PC-9 (cell line): ENCODE results near the gene POLR3F. TPM values are rescaled to one million over a fixed set of nuclear protein-coding genes. Genes with fewer than 3 reads are reported as not detected.
"Not testable (repeated sequence)": the region's sequence is repeated elsewhere in the genome, so short reads cannot be mapped to it uniquely, and the experiment has no call there.

ENCODE experiments used
- BruUV-seq: library from RNA; stranded (reverse); fragments of 400-500 nt; replicated peaks from 2 replicates; lab custom pipeline; 2021; lab: Mats Ljungman, UMichigan
- CTCF ChIA-PET: fragments of 300-600 bp; sonication (Branson Sonifier 250); formaldehyde crosslinking; loops from one replicate; lab custom pipeline; 2022; ENCODE audit warnings: antibody characterized with exemption; lab: Charles Lee
- POLR2A ChIA-PET: fragments of 300-600 bp; sonication (Branson Sonifier 250); formaldehyde crosslinking; loops from one replicate; lab custom pipeline; 2022; ENCODE audit warnings: antibody characterized with exemption; ENCODE audit not compliant: unreplicated experiment; lab: Charles Lee
- DNase-seq, 2 experiments: peaks; one replicate each; pipeline versions ENCODE4 v3.0.0 to v3.0.0-alpha.2; 2015 to 2022; ENCODE audit warnings: mixed read lengths in 1 of 2
- H2AFZ ChIP-seq: fragments of 200-600 bp; sonication (generic); 2 replicates; pipeline ENCODE4 v1.8.1; 2017; ENCODE audit warnings: antibody characterized with exemption
- H3F3A ChIP-seq: fragments of 200-600 bp; sonication (generic); 2 replicates; pipeline ENCODE4 v1.8.1; 2017; ENCODE audit warnings: antibody characterized with exemption, mild to moderate bottlenecking, low read depth; ENCODE audit not compliant: insufficient read depth
- H3K27ac ChIP-seq: fragments of 200-600 bp; sonication (generic); 2 replicates; pipeline ENCODE4 v1.6.1; 2016; ENCODE audit warnings: mixed run types
- H3K27me3 ChIP-seq: fragments of 200-600 bp; sonication (generic); 2 replicates; pipeline ENCODE4 v1.6.1; 2016; ENCODE audit warnings: low read depth, mixed run types; ENCODE audit not compliant: insufficient read depth
- H3K36me3 ChIP-seq: fragments of 200-600 bp; sonication (generic); 2 replicates; pipeline ENCODE4 v1.6.1; 2016; ENCODE audit warnings: low read depth, mixed run types
- H3K4me1 ChIP-seq: fragments of 200-600 bp; sonication (generic); replicated peaks from 2 replicates; pipeline ENCODE4 v1.6.1; 2016; ENCODE audit warnings: mixed run types; ENCODE audit not compliant: insufficient read depth
- H3K4me2 ChIP-seq: fragments of 200-600 bp; sonication (generic); 2 replicates; pipeline ENCODE4 v1.6.1; 2017; ENCODE audit warnings: mixed run types
- H3K4me3 ChIP-seq: fragments of 200-600 bp; sonication (generic); 2 replicates; pipeline ENCODE4 v1.6.1; 2016; ENCODE audit warnings: mixed run types
- H3K79me2 ChIP-seq: fragments of 200-600 bp; sonication (generic); 2 replicates; pipeline ENCODE4 v1.6.1; 2017; ENCODE audit warnings: low read depth, mixed run types
- H3K9me2 ChIP-seq: fragments of 200-600 bp; sonication (generic); 2 replicates; pipeline ENCODE4 v1.8.1; 2017; ENCODE audit warnings: mild to moderate bottlenecking; ENCODE audit not compliant: insufficient read depth
- H3K9me3 ChIP-seq: fragments of 200-600 bp; sonication (generic); 2 replicates; pipeline ENCODE4 v1.8.1; 2016; ENCODE audit warnings: low read depth; ENCODE audit not compliant: insufficient read depth
- H4K20me1 ChIP-seq: fragments of 200-600 bp; sonication (generic); 2 replicates; pipeline ENCODE4 v1.8.1; 2017; ENCODE audit not compliant: insufficient read depth
- EZH2 ChIP-seq: fragments of 200-600 bp; sonication (generic); IDR thresholded peaks from 2 replicates; pipeline ENCODE4 v1.8.0; 2017; ENCODE audit warnings: antibody characterized with exemption, low read depth
- intact Hi-C: fragments of 100-400 bp; cut with micrococcal nuclease; formaldehyde crosslinking; loops from one replicate; pipeline ENCODE4 v1.10.0; 2022; ENCODE audit not compliant: unreplicated experiment
- total RNA-seq: library from RNA; stranded (reverse); gene quantifications from 2 replicates; pipeline ENCODE4 v1.2.3, GENCODE V29; 2021
- TF ChIP-seq, protein P1 (sequence below): fragments of 200-600 bp; sonication (generic); conservative IDR thresholded peaks from 2 replicates; pipeline ENCODE4 v1.6.1; 2017; ENCODE audit warnings: mixed run types, antibody characterized with exemption, mild to moderate bottlenecking, moderate library complexity

Gene POLR3F
- total RNA-seq, 1 experiment from 2014 or later, result 9.6 TPM

DNA sequence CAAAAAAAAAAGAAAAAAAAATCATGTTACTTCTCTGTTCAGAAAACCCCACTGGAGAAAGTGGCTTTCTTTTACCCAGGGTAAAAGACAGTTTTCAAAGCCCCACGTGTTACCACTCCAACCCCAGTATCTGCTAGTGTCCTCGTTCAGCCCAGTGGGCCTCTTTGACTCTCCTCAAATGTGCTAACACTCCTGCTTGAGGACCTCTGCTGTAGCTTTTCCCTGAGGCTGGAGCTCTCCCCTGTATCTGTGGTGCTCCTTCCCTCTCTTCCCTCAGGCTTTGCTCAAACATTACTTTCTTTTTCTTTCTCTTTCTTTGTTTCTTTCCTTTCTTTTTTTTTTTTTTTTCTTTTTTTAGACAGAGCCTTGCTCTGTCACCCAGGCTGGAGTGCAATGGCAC is 55.9 kb downstream of the POLR3F start:
- TF ChIP-seq, protein P1, sequence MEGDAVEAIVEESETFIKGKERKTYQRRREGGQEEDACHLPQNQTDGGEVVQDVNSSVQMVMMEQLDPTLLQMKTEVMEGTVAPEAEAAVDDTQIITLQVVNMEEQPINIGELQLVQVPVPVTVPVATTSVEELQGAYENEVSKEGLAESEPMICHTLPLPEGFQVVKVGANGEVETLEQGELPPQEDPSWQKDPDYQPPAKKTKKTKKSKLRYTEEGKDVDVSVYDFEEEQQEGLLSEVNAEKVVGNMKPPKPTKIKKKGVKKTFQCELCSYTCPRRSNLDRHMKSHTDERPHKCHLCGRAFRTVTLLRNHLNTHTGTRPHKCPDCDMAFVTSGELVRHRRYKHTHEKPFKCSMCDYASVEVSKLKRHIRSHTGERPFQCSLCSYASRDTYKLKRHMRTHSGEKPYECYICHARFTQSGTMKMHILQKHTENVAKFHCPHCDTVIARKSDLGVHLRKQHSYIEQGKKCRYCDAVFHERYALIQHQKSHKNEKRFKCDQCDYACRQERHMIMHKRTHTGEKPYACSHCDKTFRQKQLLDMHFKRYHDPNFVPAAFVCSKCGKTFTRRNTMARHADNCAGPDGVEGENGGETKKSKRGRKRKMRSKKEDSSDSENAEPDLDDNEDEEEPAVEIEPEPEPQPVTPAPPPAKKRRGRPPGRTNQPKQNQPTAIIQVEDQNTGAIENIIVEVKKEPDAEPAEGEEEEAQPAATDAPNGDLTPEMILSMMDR, result no peak
- no peak for TF ChIP-seq EZH2
- Histone ChIP-seq H3K79me2 (no peaks in the 10 kb centered on the region), H3K27ac (no peak overlapping the region), H3K4me3 (no peak overlapping the region), H3K27me3 (no peaks in the 10 kb centered on the region), H2AFZ (no peak overlapping the region), H3K4me1 (peaks cover 17% of the 10 kb centered on the region), H3F3A (peaks cover 7% of the 10 kb centered on the region; the same call in 1 of the 2 replicates), H3K4me2 (no peak overlapping the region), H3K36me3 (peaks cover 28% of the 10 kb centered on the region), H3K9me3 (no peaks in the 10 kb centered on the region), H4K20me1 (no peaks in the 10 kb centered on the region), H3K9me2 (no peaks in the 10 kb centered on the region)
- DNase-seq, result no peak
- CTCF ChIA-PET, result no interaction called here
- POLR2A ChIA-PET, result no interaction called here
- no TSS peak for BruUV-seq
- intact Hi-C loops, result no loop called here

DNA sequence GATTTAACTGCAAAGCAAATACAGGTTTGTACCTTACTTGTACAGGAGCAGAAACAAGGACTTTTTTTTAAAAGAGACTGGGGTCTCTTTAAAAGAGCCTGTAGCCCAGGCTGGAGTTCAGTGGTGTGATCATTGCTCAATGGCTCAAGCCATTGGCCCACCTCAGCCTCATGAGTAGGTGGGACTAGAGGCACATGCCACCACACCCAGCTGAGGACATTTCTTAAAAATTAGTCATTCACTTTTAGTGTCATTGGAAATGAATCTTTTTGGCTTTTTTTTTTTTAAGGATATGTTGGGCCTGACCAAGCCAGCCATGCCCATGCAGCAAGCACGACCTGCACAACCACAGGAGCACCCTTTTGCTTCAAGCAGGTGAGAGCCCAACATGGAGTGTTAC is 57.5 kb downstream of the POLR3F start:
- H4K20me1 ChIP-seq, result no peaks in the 10 kb centered on the region
- H3K9me3 ChIP-seq, result no peaks in the 10 kb centered on the region
- no peaks in the 10 kb centered on the region for H3K79me2 ChIP-seq
- no peaks in the 10 kb centered on the region for H3K27me3 ChIP-seq
- H3K4me2 ChIP-seq, result peak overlapping the region; percentile 40
- ChIA-PET CTCF (interaction anchor here (0.6 kb wide), 1 partner anchor 1492 kb away, joined by 3 read pairs; the partner anchor contains the start of gene NAA20), POLR2A (interaction anchor here (0.6 kb wide), 1 partner anchor 17 kb away, joined by 3 read pairs; no protein-coding TSS in a partner anchor)
- H3K4me1 ChIP-seq, result peaks cover 17% of the 10 kb centered on the region
- DNase-seq, result peak; percentile 63 to 80
- peaks cover 28% of the 10 kb centered on the region for H3K36me3 ChIP-seq
- peaks cover 7% of the 10 kb centered on the region; the same call in 1 of the 2 replicates for H3F3A ChIP-seq
- TF ChIP-seq, protein P1, result no peak
- no peak for TF ChIP-seq EZH2
- no peak overlapping the region for H3K4me3 ChIP-seq
- H3K9me2 ChIP-seq, result no peaks in the 10 kb centered on the region
- intact Hi-C loops, result loop anchor here (2.0 kb wide), 1 partner anchor 18 kb away; the partner anchor contains the start of gene SEC23B
- H3K27ac ChIP-seq, result peak overlapping the region; percentile 75
- H2AFZ ChIP-seq, result no peak overlapping the region
- no TSS peak for BruUV-seq

DNA sequence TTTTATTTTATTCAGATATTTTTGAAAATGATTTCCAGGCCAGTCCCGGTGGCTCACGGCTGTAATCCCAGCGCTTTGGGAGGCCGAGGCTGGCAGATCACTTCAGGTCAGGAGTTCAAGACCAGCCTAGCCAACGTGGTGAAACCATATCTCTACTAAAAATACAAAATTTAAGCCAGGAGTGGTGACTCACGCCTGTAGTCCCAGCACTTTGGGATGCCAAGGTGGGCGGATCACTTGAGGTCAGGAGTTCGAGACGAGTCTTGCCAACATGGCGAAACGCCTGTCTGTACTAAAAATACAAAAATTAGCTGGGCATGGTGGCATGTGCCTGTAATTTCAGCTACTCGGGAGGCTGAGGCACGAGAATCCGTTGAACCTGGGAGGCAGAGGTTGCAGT is 59.6 kb downstream of the POLR3F start:
- H3F3A ChIP-seq, intact Hi-C loops, H4K20me1 ChIP-seq, H3K4me3 ChIP-seq, H3K9me3 ChIP-seq, POLR2A ChIA-PET, H3K79me2 ChIP-seq, H3K9me2 ChIP-seq, H3K4me2 ChIP-seq, CTCF ChIA-PET, H3K27ac ChIP-seq, BruUV-seq, H2AFZ ChIP-seq, H3K27me3 ChIP-seq, DNase-seq: not testable (repeated sequence)
- H3K36me3 ChIP-seq, result peaks cover 36% of the 10 kb centered on the region
- peaks cover 17% of the 10 kb centered on the region for H3K4me1 ChIP-seq

DNA sequence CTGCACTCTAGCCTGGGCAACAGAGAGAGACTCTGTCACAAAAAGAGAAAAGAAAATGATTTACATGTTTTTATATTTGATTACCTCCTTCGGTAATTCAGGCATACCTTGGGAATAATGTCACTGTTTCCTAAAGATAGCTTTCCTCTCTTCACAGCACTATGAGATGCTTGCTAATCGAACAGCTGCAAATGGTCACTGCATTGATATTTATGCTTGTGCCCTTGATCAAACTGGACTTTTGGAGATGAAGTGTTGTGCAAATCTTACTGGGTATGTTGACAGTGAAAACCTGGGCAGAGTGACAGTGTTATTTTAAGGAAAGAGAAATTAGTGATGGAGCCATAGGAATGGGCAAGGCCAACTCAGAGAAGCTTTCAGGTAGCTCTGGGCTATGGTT is 60.1 kb downstream of the POLR3F start:
- peaks cover 17% of the 10 kb centered on the region for H3K4me1 ChIP-seq
- H2AFZ ChIP-seq, result no peak overlapping the region
- no peaks in the 10 kb centered on the region for H3K9me2 ChIP-seq
- H3F3A ChIP-seq, result peaks cover 7% of the 10 kb centered on the region; the same call in 1 of the 2 replicates
- no peak overlapping the region for H3K4me2 ChIP-seq
- ChIA-PET CTCF (interaction anchor here (0.6 kb wide), 1 partner anchor 11 kb away, joined by 7 read pairs; no protein-coding TSS in a partner anchor), POLR2A (no interaction called here)
- no peak overlapping the region for H3K4me3 ChIP-seq
- no peaks in the 10 kb centered on the region for H3K27me3 ChIP-seq
- H4K20me1 ChIP-seq, result no peaks in the 10 kb centered on the region
- H3K9me3 ChIP-seq, result no peaks in the 10 kb centered on the region
- H3K79me2 ChIP-seq, result no peaks in the 10 kb centered on the region
- DNase-seq, result no peak
- no peak overlapping the region for H3K27ac ChIP-seq
- BruUV-seq, result no TSS peak
- TF ChIP-seq, protein P1, result no peak
- no peak for TF ChIP-seq EZH2
- H3K36me3 ChIP-seq, result peaks cover 36% of the 10 kb centered on the region
- intact Hi-C loops, result no loop called here
